Occipital lobe (tissue), 3 donors: ENCODE data around the gene TNF. TPM values are rescaled to one million over a fixed set of nuclear protein-coding genes. Genes with fewer than 3 reads are reported as not detected.
A peak's percentile ranks its signal among the peaks of the same experiment; 100 is the strongest.

ENCODE experiments used
- DNase-seq: peaks from one replicate; lab custom pipeline; 2025; lab: John Stamatoyannopoulos, UW
- small RNA-seq: library from RNA; depleted of rRNA; stranded (forward); fragments of <200 nt; gene quantifications from one replicate; pipeline ENCODE3, GENCODE V24; 2014
- total RNA-seq: library from RNA; depleted of rRNA; stranded (reverse); fragments of >200 nt; gene quantifications from one replicate; pipeline ENCODE4 v1.2.3, GENCODE V29; 2014

The TNF gene
- total RNA-seq, 1 donor from 2014 or later = not detected

- DNase-seq = no peak
Observed at GRCh38 chr6:31626952-31627351, 51.6 kb downstream of the TNF start.

GRCh38 chr6:31627690-31628287 lies 52.4 kb downstream of the TNF start:
- no peak for DNase-seq

Small RNA genes lying within 50 kb of the gene (small RNA-seq; reads per million reads assigned to genes)
- gene SNORA38 = 0.84 reads per million, percentile 69 among the genes with 10 or more reads in this experiment
- gene SNORD117 = 301 reads per million, percentile 97 among the genes with 10 or more reads in this experiment
- not detected for gene SNORD84
- gene UQCRHP1 = not detected

Other genes with a start within 250 kb of the TNF start
- 34.3 TPM for gene HLA-B, start 218.4 kb upstream of the TNF start, total RNA-seq
- gene MICA, start 172.0 kb upstream of the TNF start, total RNA-seq = 0.31 TPM
- gene MICB, start 77.4 kb upstream of the TNF start, total RNA-seq = 0.47 TPM
- not detected for gene MCCD1, start 46.6 kb upstream of the TNF start, total RNA-seq
- 288 TPM for gene DDX39B, start 33.6 kb upstream of the TNF start, total RNA-seq
- 54.0 TPM for gene ATP6V1G2, start 29.0 kb upstream of the TNF start, total RNA-seq
- 21.7 TPM for gene NFKBIL1, start 28.0 kb upstream of the TNF start, total RNA-seq
- not detected for gene LTA, start 3.3 kb upstream of the TNF start, total RNA-seq
- gene LTB, start 6.9 kb downstream of the TNF start, total RNA-seq = 0.31 TPM
- gene LST1, start 10.7 kb downstream of the TNF start, total RNA-seq = 0.94 TPM
- not detected for gene NCR3, start 17.4 kb downstream of the TNF start, total RNA-seq
- 4.1 TPM for gene AIF1, start 39.7 kb downstream of the TNF start, total RNA-seq
- gene PRRC2A, start 45.1 kb downstream of the TNF start, total RNA-seq = 31.7 TPM
- 118 TPM for gene BAG6, start 77.1 kb downstream of the TNF start, total RNA-seq
- not detected for gene APOM, start 80.3 kb downstream of the TNF start, total RNA-seq
- 16.2 TPM for gene C6orf47, start 85.2 kb downstream of the TNF start, total RNA-seq
- gene GPANK1, start 89.4 kb downstream of the TNF start, total RNA-seq = 9.8 TPM
- 69.9 TPM for gene CSNK2B, start 90.5 kb downstream of the TNF start, total RNA-seq
- 3.4 TPM for gene LY6G5B, start 94.4 kb downstream of the TNF start, total RNA-seq
- 3.1 TPM for gene LY6G5C, start 105.5 kb downstream of the TNF start, total RNA-seq
- gene ABHD16A, start 127.8 kb downstream of the TNF start, total RNA-seq = 48.2 TPM
- not detected for gene LY6G6F, start 131.3 kb downstream of the TNF start, total RNA-seq
- not detected for gene LY6G6D, start 139.8 kb downstream of the TNF start, total RNA-seq
- gene LY6G6C, start 146.2 kb downstream of the TNF start, total RNA-seq = 0.31 TPM
- gene MPIG6B, start 147.8 kb downstream of the TNF start, total RNA-seq = not detected
- 117 TPM for gene DDAH2, start 153.7 kb downstream of the TNF start, total RNA-seq
- gene CLIC1, start 161.0 kb downstream of the TNF start, total RNA-seq = 35.2 TPM
- gene MSH5, start 164.4 kb downstream of the TNF start, total RNA-seq = 4.2 TPM
- gene SAPCD1, start 187.1 kb downstream of the TNF start, total RNA-seq = 0.31 TPM
- 0.31 TPM for gene VWA7, start 201.8 kb downstream of the TNF start, total RNA-seq
- gene VARS1, start 220.2 kb downstream of the TNF start, total RNA-seq = 25.6 TPM
- 22.9 TPM for gene LSM2, start 231.4 kb downstream of the TNF start, total RNA-seq
- 4.4 TPM for gene HSPA1L, start 239.7 kb downstream of the TNF start, total RNA-seq
- 117 TPM for gene HSPA1A, start 240.0 kb downstream of the TNF start, total RNA-seq